Measurements from ENCODE around the gene RBM47.
"Not testable (repeated sequence)": the region's sequence is repeated elsewhere in the genome, so short reads cannot be mapped to it uniquely, and the experiment has no call there.

RBM47 gene

GRCh38 chr4:40550196-40550595 is 79.5 kb downstream of the RBM47 start:
- Mint-ChIP-seq H3K36me3 (ENCODE audit: low read depth) (no peaks in the 10 kb centered on the region), H3K27ac (no peak overlapping the region), H3K4me3 (no peak overlapping the region), H3K4me1 (ENCODE audit: low read depth) (peaks cover 28% of the 10 kb centered on the region), H3K9me3 (no peaks in the 10 kb centered on the region), H3K27me3 (no peaks in the 10 kb centered on the region)

- Mint-ChIP-seq H3K27ac (no peak overlapping the region), H3K27me3 (no peaks in the 10 kb centered on the region), H3K9me3 (no peaks in the 10 kb centered on the region), H3K4me3 (no peak overlapping the region), H3K4me1 (ENCODE audit: low read depth) (peaks cover 28% of the 10 kb centered on the region), H3K36me3 (ENCODE audit: low read depth) (no peaks in the 10 kb centered on the region)
These were observed 81.4 kb downstream of the RBM47 start for GRCh38 chr4:40548256-40548655.

DNA sequence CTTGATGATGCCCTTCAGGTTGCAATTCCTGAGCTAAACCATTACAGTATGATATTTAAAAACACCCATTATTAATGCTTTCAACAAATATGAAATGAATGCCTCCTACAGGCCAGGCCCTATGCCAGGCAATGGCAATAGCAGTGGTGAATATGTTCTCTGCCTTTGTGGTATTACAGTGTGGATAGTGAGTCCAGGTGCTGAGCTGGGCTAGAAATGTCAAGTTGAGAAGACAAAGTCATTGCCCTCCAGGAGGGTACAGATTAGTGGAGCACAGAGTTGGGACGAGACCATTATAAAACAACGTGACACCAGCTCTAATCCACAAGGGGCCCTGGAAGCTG is 81.9 kb downstream of the RBM47 start:
- Mint-ChIP-seq H3K36me3 (ENCODE audit: low read depth) (no peaks in the 10 kb centered on the region), H3K27ac (no peak overlapping the region), H3K27me3 (no peaks in the 10 kb centered on the region), H3K9me3 (no peaks in the 10 kb centered on the region), H3K4me3 (no peak overlapping the region), H3K4me1 (ENCODE audit: low read depth) (peaks cover 27% of the 10 kb centered on the region)

- H3K27me3 Mint-ChIP-seq, result no peaks in the 10 kb centered on the region
- H3K4me1 Mint-ChIP-seq (ENCODE audit: low read depth), result peaks cover 21% of the 10 kb centered on the region
- H3K36me3 Mint-ChIP-seq (ENCODE audit: low read depth), result no peaks in the 10 kb centered on the region
- no peaks in the 10 kb centered on the region for H3K9me3 Mint-ChIP-seq
- no peak overlapping the region for H3K4me3 Mint-ChIP-seq
- no peak overlapping the region for H3K27ac Mint-ChIP-seq
These were observed 82.5 kb downstream of the RBM47 start for GRCh38 chr4:40546969-40547788.

DNA sequence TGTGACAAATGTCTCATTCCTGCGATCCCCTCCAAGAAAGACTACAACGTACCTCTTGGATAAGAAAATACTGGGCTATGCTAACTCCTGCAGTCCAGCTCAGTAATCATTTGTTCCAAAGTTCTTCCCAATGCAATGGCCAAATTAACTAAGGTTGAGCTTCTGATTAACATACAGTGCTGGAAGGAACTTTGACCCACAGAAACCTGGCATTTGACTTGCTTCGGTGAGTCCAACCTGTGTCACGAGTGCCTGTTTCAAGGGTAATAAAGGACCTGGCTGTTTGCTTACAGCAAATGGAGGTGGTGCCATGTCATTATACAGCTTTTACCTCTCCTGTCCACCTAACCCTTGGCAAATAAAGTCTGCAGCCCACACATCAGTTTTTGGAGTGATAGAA is 83.2 kb downstream of the RBM47 start:
- H3K36me3 Mint-ChIP-seq (ENCODE audit: low read depth), result no peaks in the 10 kb centered on the region
- no peak overlapping the region for H3K4me3 Mint-ChIP-seq
- peaks cover 16% of the 10 kb centered on the region for H3K4me1 Mint-ChIP-seq (ENCODE audit: low read depth)
- no peak overlapping the region for H3K27ac Mint-ChIP-seq
- H3K9me3 Mint-ChIP-seq, result no peaks in the 10 kb centered on the region
- H3K27me3 Mint-ChIP-seq, result no peaks in the 10 kb centered on the region

DNA sequence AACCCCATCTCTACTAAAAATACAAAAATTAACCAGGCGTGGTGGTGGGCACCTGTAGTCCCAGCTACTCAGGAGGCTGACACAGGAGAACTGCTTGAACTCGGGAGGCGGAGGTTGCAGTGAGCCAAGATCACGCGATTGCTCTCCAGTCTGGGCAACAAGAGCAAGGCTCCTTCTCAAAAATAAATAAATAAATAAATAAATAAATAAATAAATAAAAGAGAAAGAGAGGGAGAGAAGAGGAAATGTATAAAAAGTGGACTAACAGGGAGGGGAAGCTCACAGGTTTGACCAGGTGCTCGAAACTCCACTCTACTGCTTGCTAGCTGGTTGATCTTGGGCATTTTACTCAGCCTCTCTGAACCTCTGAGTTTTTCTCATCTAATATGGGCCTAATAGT is 84.2 kb downstream of the RBM47 start:
- H3K4me3 Mint-ChIP-seq; H3K27ac Mint-ChIP-seq; H3K4me1 Mint-ChIP-seq (ENCODE audit: low read depth); H3K27me3 Mint-ChIP-seq; H3K9me3 Mint-ChIP-seq; H3K36me3 Mint-ChIP-seq (ENCODE audit: low read depth): not testable (repeated sequence)

- no peak overlapping the region for H3K4me3 Mint-ChIP-seq
- no peaks in the 10 kb centered on the region for H3K27me3 Mint-ChIP-seq
- no peaks in the 10 kb centered on the region for H3K4me1 Mint-ChIP-seq (ENCODE audit: low read depth)
- H3K36me3 Mint-ChIP-seq (ENCODE audit: low read depth), result no peaks in the 10 kb centered on the region
- no peaks in the 10 kb centered on the region for H3K9me3 Mint-ChIP-seq
- no peak overlapping the region for H3K27ac Mint-ChIP-seq
These were observed 85.4 kb downstream of the RBM47 start for GRCh38 chr4:40544221-40544620.

DNA sequence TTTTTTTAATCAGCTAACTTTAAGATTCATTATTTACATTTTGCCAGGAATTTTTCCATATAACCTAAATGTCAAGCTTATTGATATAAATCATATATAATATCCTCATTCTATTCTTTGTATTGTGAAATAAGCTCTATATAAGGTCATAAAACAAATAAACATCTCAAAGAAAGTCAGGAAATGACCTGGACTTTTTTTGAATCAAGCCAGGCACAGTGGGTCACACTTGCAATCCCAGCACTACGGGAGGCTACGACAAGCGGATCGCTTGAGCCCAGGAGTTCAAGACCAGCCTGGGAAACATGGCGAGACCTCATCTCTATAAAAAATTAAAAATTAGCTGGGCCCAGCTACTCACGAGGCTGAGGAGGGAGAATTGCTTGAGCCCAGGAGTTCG is 88.9 kb downstream of the RBM47 start:
- Mint-ChIP-seq H3K4me3 (no peak overlapping the region), H3K9me3 (no peaks in the 10 kb centered on the region), H3K36me3 (ENCODE audit: low read depth) (no peaks in the 10 kb centered on the region), H3K4me1 (ENCODE audit: low read depth) (peaks cover 8% of the 10 kb centered on the region), H3K27me3 (peaks cover 3% of the 10 kb centered on the region), H3K27ac (no peak overlapping the region)

- no peak overlapping the region for H3K4me3 Mint-ChIP-seq
These were observed 93.6 kb downstream of the RBM47 start for GRCh38 chr4:40536032-40536431.

DNA sequence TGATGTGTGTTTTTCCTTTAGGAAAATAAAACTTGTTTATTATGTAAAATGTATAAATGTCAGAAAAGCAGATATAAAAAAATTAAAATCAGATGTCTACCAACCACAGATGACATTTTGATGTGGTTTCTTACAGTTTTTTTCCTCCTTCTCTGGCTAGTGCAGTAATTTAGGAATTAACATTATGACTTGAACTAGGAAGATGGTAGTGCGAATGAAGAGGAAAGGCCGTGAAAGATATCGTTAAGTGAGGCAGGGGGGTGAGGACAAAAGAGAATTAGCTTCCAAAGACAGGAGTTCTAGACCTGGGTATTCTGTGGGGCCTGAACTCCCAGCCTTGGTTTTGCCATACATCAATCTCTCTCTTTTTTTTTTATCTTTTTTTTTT is 98.0 kb downstream of the RBM47 start:
- Mint-ChIP-seq H3K4me1 (ENCODE audit: low read depth) (peaks cover 17% of the 10 kb centered on the region), H3K27me3 (no peaks in the 10 kb centered on the region), H3K4me3 (no peak overlapping the region), H3K36me3 (ENCODE audit: low read depth) (no peaks in the 10 kb centered on the region), H3K9me3 (no peaks in the 10 kb centered on the region), H3K27ac (no peak overlapping the region)

More at GRCh38 chr4:40536032-40536431, 93.6 kb downstream of the RBM47 start:
- Mint-ChIP-seq H3K27ac (no peak overlapping the region), H3K4me1 (ENCODE audit: low read depth) (peaks cover 17% of the 10 kb centered on the region), H3K27me3 (peaks cover 3% of the 10 kb centered on the region), H3K9me3 (no peaks in the 10 kb centered on the region), H3K36me3 (ENCODE audit: low read depth) (no peaks in the 10 kb centered on the region)

GRCh38 chr4:40530961-40531635 is 98.6 kb downstream of the RBM47 start:
- Mint-ChIP-seq H3K27ac (no peak overlapping the region), H3K4me3 (no peak overlapping the region), H3K36me3 (ENCODE audit: low read depth) (no peaks in the 10 kb centered on the region), H3K4me1 (ENCODE audit: low read depth) (peaks cover 14% of the 10 kb centered on the region), H3K9me3 (no peaks in the 10 kb centered on the region), H3K27me3 (no peaks in the 10 kb centered on the region)

- H3K27me3 Mint-ChIP-seq, result no peaks in the 10 kb centered on the region
- H3K4me1 Mint-ChIP-seq (ENCODE audit: low read depth), result peaks cover 8% of the 10 kb centered on the region
- no peaks in the 10 kb centered on the region for H3K9me3 Mint-ChIP-seq
- H3K4me3 Mint-ChIP-seq, result no peak overlapping the region
- no peaks in the 10 kb centered on the region for H3K36me3 Mint-ChIP-seq (ENCODE audit: low read depth)
- no peak overlapping the region for H3K27ac Mint-ChIP-seq
These were observed 102.9 kb downstream of the RBM47 start for GRCh38 chr4:40526741-40527140.

- no peak overlapping the region for H3K27ac Mint-ChIP-seq
These were observed 103.7 kb downstream of the RBM47 start for GRCh38 chr4:40525752-40526598.

GRCh38 chr4:40524366-40525041 is 105.2 kb downstream of the RBM47 start:
- Mint-ChIP-seq H3K27ac (no peak overlapping the region), H3K27me3 (no peaks in the 10 kb centered on the region), H3K9me3 (no peaks in the 10 kb centered on the region), H3K4me1 (ENCODE audit: low read depth) (no peaks in the 10 kb centered on the region), H3K36me3 (ENCODE audit: low read depth) (no peaks in the 10 kb centered on the region), H3K4me3 (no peak overlapping the region)

More at GRCh38 chr4:40525752-40526598, 103.7 kb downstream of the RBM47 start:
- Mint-ChIP-seq H3K27me3 (no peaks in the 10 kb centered on the region), H3K36me3 (ENCODE audit: low read depth) (no peaks in the 10 kb centered on the region), H3K4me3 (no peak overlapping the region), H3K9me3 (no peaks in the 10 kb centered on the region), H3K4me1 (ENCODE audit: low read depth) (peaks cover under 1% of the 10 kb centered on the region)

DNA sequence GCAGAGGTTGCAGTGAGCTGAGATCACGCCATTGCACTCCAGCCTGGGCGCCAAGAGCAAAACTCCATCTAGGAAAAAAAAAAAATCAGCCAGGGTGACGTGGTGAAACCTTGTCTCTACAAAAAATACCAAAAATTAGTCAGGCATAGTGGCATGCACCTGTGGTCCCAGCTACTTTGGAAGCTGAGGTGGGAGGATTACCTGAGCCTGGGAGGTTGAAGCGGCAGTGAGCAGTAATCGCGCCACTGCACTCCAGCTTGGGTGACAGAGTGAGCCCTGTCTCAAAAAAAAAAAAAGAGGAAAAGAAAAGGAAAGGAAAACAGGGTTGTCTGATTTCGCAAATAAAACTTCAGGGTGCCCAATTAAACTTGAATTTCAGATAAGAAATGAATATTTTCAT is 106.1 kb downstream of the RBM47 start:
- no peak overlapping the region for H3K27ac Mint-ChIP-seq
- no peaks in the 10 kb centered on the region for H3K4me1 Mint-ChIP-seq (ENCODE audit: low read depth)
- no peaks in the 10 kb centered on the region for H3K27me3 Mint-ChIP-seq
- no peaks in the 10 kb centered on the region for H3K9me3 Mint-ChIP-seq
- H3K36me3 Mint-ChIP-seq (ENCODE audit: low read depth), result no peaks in the 10 kb centered on the region
- H3K4me3 Mint-ChIP-seq, result no peak overlapping the region
